HL-60/S4 (cell line): Measurements from ENCODE around the gene ADM2.
"Not testable (repeated sequence)": the region's sequence is repeated elsewhere in the genome, so short reads cannot be mapped to it uniquely, and the experiment has no call there.

Experiments
- in situ Hi-C: fragments of 300-500 bp; cut with MboI; formaldehyde crosslinking; loops from 2 replicates; pipeline ENCODE4 v1.14.3; 2022; ENCODE audit warnings: low sequenced_read_pairs

ADM2 gene

GRCh38 chr22:50481440-50482106 is at the start of gene ADM2:
Gene ADM2 (plus strand): TSS chr22:50481543. CDS start chr22:50481848, 305 bp downstream.
- in situ Hi-C loops = no loop called here

- in situ Hi-C loops = no loop called here
These were observed 49.0 kb upstream of the ADM2 start for GRCh38 chr22:50432131-50432876.

GRCh38 chr22:50432877-50433510 is 48.3 kb upstream of the ADM2 start:
- in situ Hi-C loops = not testable (repeated sequence)

GRCh38 chr22:50434849-50435248 is 46.5 kb upstream of the ADM2 start:
- in situ Hi-C loops = no loop called here

- in situ Hi-C loops = no loop called here
These were observed 45.9 kb upstream of the ADM2 start for GRCh38 chr22:50435291-50436014.

GRCh38 chr22:50436015-50436830 is 45.1 kb upstream of the ADM2 start:
- in situ Hi-C loops = no loop called here

- in situ Hi-C loops = no loop called here
These were observed 44.5 kb upstream of the ADM2 start for GRCh38 chr22:50436841-50437341.

- in situ Hi-C loops = no loop called here
These were observed 43.6 kb upstream of the ADM2 start for GRCh38 chr22:50437511-50438304.

- in situ Hi-C loops = no loop called here
These were observed 42.8 kb upstream of the ADM2 start for GRCh38 chr22:50438305-50439275.

- in situ Hi-C loops = no loop called here
These were observed 42.0 kb upstream of the ADM2 start for GRCh38 chr22:50439314-50439870.

- in situ Hi-C loops = no loop called here
These were observed 41.4 kb upstream of the ADM2 start for GRCh38 chr22:50439871-50440331.

GRCh38 chr22:50440544-50441249 is 40.6 kb upstream of the ADM2 start:
- in situ Hi-C loops = no loop called here

GRCh38 chr22:50441428-50441993 is 39.8 kb upstream of the ADM2 start:
- in situ Hi-C loops = no loop called here

- in situ Hi-C loops = no loop called here
These were observed 38.1 kb upstream of the ADM2 start for GRCh38 chr22:50443197-50443596.

- in situ Hi-C loops = no loop called here
These were observed 37.3 kb upstream of the ADM2 start for GRCh38 chr22:50443801-50444625.

GRCh38 chr22:50444663-50445062 is 36.7 kb upstream of the ADM2 start:
- in situ Hi-C loops = no loop called here
